Spleen (tissue), 7 donors: ENCODE data around the gene HADHB.

Experiments used
- POLR2A ChIP-seq, 3 donors: fragments of 450-650 bp; IDR thresholded peaks; one replicate each; pipeline ENCODE4 v1.5.1; 2017; ENCODE audit warnings: antibody characterized with exemption in 3 of 3, mild to moderate bottlenecking in 1 of 3
- TF ChIP-seq, protein P1 (sequence below), 11 experiments: fragments of 200-600 bp in 7 of 11; fragments of 450-650 bp in 4 of 11; sonication (generic) in 4 of 11; IDR thresholded peaks in 8 of 11; conservative IDR thresholded peaks in 3 of 11; 1 replicate in 7 of 11; 2 replicates in 4 of 11; pipeline versions ENCODE4 v1.4.0 to v1.8.0; 2016 to 2021; ENCODE audit warnings: antibody characterized with exemption in 11 of 11, inconsistent platforms in 4 of 11, mild to moderate bottlenecking in 1 of 11
- donor health status: DM: no; HTN: no; CAD: no; lungs with moderate emphysema.
- donor health status: DM: no; HTN: no; CAD: no.
- donor health status: DM: no; HTN: no; CAD: no.

DNA sequence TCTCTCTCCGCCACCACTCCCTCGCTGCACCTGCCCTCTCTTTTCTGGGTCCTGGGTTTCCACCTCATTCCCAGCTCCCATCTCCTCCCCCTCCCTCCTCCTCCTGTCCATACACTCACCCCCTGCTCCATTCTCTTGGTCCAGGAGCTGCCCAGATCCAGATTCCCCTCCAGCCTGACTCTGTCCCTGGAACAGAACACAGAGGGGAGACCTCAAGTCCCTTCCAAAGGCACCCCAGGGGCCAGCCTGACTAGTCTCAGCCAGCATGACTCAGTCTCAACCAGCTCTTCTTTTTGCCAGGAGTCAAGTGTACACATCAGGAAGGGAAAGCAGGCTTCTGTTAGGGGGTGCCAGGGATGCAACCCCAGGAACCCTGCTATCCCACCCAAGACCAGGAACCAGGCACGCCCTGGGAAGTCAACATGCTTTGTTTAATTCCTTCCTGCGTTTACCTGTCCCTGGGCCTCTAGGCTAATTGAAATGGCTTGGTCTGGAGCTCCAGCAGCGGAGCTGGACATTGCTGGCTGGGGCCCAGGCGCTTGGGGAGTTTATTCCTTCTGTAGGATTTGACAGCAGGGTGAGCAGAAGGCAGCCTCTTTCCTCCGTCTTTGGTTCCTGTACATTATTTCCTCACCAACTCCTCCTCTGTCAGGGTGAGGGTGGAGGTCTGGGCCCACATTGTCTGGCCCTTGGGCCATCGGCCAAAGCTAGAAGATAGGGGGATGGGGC, 72.8 kb downstream of the HADHB start:
- TF ChIP-seq POLR2A (IDR thresholded peaks at IDR 0.05), result no peak
- TF ChIP-seq, protein P1, sequence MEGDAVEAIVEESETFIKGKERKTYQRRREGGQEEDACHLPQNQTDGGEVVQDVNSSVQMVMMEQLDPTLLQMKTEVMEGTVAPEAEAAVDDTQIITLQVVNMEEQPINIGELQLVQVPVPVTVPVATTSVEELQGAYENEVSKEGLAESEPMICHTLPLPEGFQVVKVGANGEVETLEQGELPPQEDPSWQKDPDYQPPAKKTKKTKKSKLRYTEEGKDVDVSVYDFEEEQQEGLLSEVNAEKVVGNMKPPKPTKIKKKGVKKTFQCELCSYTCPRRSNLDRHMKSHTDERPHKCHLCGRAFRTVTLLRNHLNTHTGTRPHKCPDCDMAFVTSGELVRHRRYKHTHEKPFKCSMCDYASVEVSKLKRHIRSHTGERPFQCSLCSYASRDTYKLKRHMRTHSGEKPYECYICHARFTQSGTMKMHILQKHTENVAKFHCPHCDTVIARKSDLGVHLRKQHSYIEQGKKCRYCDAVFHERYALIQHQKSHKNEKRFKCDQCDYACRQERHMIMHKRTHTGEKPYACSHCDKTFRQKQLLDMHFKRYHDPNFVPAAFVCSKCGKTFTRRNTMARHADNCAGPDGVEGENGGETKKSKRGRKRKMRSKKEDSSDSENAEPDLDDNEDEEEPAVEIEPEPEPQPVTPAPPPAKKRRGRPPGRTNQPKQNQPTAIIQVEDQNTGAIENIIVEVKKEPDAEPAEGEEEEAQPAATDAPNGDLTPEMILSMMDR (IDR thresholded peaks at IDR 0.05 in 8 of 11, conservative IDR thresholded peaks at IDR 0.05 in 3 of 11), result no peak
